HG03565 (cell line): ENCODE measurements around the gene ORC6.

Experiments
- ATAC-seq: cut with Tn5 transposase; IDR thresholded peaks from one replicate; pipeline ENCODE4 v1.9.1; 2021; ENCODE audit warnings: mild to moderate bottlenecking, moderate library complexity; ENCODE audit not compliant: unreplicated experiment

Gene ORC6

GRCh38 chr16:46700048-46700447 lies 10.6 kb downstream of the ORC6 start:
- ATAC-seq: no peak

GRCh38 chr16:46701615-46702014 lies 12.2 kb downstream of the ORC6 start:
- ATAC-seq: no peak

- ATAC-seq: no peak
Measured at GRCh38 chr16:46702030-46702429, 12.6 kb downstream of the ORC6 start.

GRCh38 chr16:46706642-46707041 lies 17.2 kb downstream of the ORC6 start:
- ATAC-seq: no peak

DNA sequence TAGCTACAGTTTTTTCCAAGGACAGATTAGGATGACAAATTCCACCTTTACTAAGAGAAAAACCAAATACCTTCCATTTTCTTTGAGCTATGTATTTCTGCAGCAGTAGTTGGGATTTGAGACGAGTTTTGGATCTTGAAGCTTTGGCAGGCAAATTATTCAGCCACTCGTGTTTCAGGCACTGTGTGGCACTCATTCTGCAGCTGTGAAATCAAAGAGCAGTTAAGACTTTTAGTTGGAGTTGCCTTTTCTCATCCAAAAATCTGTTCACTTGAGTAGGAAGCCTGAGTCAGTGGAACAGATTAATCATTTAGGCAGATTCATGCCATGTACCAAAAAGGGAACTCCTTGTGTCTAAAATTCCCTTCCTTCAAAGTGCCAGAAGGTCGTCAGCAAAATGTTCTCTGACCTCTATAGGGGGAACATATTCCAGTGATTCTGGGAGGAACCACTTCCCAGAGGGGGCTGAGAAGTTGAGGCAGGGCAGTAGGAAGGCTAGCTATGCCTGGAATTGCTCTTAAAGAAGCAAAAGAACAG lies 20.1 kb downstream of the ORC6 start:
- ATAC-seq: no peak

DNA sequence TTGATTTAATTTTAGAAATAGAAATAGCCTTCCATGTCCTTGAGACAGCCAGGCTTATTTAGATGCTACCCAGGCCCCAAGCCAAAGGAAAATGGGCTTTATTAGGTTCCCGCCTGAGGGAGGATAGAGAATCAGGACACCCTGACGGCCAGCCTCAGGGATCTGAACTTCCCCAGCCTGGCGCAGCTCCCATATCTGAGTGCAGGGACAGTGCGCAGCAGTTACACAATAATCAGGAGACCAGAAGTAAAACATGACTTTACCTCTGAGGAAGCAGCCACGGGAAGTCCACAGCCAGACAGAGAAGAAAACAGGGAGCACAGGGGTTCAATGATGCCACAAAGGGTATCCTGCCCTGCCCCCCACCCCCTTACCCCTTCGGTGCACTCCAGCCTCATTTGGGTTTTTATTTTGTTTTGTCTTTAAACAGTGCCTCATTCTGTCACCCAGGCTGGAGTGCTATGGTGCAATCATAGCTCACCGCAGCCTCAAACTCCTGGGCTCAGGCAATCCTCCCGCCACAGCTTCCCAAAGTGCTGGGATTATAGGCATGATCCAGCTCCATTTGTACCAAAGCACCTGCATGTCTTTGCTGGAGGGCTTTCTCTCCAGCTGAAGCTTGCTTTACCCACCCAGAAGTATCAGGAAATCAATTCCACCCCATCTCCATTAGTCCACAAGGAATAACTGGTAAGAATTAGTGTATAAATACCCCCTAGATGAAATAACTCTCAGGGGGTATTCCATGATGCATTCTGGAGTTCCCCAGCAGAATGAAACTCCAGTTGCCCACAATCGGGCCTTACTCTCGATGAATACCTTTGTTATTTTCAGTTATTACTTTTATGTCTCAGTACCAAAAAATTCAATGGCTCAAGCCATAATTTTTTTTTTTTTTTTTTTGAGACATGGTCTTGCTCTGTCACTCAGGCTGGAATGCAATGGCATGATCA lies 21.9 kb downstream of the ORC6 start:
- ATAC-seq: no peak

DNA sequence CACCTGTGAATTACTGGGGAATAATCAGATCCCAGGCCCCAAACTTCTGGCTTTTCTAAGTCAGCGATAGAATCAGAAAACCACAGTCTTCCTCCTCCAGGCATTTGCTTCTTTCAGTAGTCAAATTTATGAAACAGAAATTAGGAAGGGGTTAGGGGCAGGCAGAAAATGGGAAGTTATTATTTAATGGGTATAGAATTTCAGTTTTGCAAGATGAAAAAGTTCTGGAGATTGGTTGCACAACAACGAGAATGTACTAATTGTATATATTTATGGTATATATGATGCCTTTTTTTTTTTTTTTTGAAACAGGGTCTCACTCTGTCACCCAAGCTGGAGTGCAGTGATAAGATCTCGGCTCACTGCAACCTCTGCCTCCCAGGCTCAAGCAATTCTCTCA lies 23.5 kb downstream of the ORC6 start:
- ATAC-seq: no peak

DNA sequence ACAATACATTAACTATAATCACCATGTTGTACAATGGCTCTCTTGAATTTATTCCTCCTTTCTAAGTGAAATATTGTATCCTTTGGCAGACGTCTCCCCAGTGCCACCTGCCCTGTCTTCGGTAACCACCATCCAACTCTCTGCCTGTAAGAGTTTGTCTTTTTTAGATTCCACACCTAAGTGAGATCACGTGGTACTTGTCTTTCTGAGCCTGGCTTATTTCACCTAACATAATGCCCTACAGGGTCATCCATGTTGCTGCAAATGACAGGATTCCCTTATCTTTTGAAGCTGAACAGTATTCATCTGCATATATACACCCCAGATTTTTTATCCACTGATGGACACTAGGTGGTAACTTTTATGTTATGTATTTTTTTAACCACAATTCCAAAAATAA lies 24.2 kb downstream of the ORC6 start:
- ATAC-seq: no peak

DNA sequence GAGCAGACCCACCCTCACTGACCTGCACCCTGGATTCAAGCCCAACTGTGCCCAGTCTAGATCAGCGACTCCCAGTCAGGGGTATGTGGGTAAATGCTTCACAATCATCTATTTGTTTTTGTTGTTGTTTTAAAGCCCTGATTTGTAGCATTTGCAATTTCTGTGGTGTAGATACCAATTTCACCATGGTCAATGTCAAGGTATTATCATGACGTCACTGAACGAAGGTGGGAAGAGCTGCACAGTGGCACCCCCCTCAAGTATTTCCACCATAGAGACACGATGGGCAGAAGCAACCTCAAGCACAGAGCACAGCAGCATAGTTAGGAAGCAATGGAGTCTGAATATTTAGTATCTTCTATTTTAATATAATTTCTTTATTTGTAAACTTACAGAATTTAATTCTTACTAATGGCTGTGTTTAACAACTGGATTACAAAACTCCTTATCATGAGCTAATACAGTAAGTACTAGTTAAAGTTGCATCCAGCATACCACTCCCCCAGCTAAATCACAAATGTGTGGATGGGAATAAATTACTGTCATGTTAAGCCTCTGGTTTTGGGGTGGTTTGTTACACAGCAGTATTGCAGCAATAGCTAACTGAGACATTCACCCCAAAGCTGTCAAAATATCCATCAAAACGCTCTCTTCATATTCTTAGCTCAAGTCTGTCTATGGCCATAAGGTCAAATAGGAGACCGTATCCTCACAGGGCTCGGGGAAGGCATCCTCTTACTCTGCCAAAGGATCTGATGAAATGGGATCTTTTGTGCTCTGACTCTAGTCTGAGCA lies 25.5 kb downstream of the ORC6 start:
- ATAC-seq: no peak

- ATAC-seq: no peak
Measured at GRCh38 chr16:46715769-46716305, 26.4 kb downstream of the ORC6 start.

- no peak for ATAC-seq
Measured at GRCh38 chr16:46717692-46718091, 28.2 kb downstream of the ORC6 start.

GRCh38 chr16:46718214-46718613 lies 28.8 kb downstream of the ORC6 start:
- ATAC-seq: no peak

DNA sequence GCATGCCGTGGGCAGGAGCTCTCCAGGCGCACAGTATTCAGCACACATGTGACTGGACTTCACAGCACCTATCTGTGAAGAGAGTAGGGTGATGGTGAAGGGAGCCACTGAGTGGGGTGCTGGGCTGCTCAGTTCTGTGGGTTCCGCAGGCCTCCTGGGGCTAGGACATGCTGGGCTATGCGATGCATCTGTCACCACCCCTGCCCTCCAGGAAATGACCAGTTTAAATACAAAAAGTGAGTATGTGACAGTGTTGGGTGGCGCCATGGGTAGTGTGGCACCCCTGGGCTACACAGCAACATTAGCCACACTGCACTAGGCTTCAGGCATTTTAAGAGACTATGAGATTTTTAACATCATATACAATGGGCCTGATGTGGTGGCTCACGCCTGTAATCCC lies 30.1 kb downstream of the ORC6 start:
- no peak for ATAC-seq

DNA sequence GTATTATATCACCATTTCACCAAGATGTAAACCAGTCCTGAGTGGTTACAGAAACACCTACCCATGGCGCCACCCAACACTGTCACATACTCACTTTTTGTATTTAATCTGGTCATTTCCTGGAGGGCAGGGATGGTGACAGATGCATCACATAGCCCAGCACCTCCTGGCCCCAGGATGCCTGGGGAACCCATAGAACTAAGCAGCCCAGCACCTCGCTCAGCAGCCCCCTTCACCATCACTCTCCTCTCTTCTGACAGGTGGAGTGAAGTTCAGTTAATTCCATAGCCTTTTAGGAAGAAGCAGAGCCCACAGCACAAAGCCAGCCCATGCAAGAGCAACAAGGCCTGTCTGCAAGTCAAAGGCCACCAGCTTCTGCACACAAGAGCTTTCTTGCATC lies 31.2 kb downstream of the ORC6 start:
- no peak for ATAC-seq

DNA sequence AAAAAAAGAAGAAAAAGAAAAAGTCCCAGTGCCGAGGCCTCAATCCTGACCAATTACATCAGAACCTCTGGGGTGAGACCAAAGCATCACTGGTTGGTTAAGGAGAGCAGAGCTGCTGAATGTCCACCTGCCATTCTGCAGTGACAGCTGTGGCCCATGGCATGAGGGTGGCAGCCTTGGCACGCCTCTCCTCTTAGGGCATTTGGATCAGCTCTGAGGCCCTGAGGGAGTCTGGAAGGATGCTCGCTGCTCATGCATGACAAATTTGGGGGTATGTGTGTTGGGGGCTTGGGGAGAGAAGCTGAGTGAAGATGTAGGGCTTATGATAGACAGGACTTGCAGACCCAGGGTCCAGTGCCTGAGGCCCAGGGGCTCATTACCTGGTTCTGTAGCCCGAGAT lies 32.4 kb downstream of the ORC6 start:
- no peak for ATAC-seq

- no peak for ATAC-seq
Measured at GRCh38 chr16:46727184-46727583, 37.7 kb downstream of the ORC6 start.

- ATAC-seq: no peak
Measured at GRCh38 chr16:46727630-46728029, 38.2 kb downstream of the ORC6 start.

GRCh38 chr16:46728806-46729205 lies 39.3 kb downstream of the ORC6 start:
- no peak for ATAC-seq

- no peak for ATAC-seq
Measured at GRCh38 chr16:46729326-46729995, 40.0 kb downstream of the ORC6 start.

GRCh38 chr16:46730126-46730525 lies 40.7 kb downstream of the ORC6 start:
- ATAC-seq: no peak
